ENCODE measurements around the gene OR6K2.
"Not testable (repeated sequence)": the region's sequence is repeated elsewhere in the genome, so short reads cannot be mapped to it uniquely, and the experiment has no call there.

OR6K2 gene, protein sequence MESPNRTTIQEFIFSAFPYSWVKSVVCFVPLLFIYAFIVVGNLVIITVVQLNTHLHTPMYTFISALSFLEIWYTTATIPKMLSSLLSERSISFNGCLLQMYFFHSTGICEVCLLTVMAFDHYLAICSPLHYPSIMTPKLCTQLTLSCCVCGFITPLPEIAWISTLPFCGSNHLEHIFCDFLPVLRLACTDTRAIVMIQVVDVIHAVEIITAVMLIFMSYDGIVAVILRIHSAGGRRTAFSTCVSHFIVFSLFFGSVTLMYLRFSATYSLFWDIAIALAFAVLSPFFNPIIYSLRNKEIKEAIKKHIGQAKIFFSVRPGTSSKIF

DNA sequence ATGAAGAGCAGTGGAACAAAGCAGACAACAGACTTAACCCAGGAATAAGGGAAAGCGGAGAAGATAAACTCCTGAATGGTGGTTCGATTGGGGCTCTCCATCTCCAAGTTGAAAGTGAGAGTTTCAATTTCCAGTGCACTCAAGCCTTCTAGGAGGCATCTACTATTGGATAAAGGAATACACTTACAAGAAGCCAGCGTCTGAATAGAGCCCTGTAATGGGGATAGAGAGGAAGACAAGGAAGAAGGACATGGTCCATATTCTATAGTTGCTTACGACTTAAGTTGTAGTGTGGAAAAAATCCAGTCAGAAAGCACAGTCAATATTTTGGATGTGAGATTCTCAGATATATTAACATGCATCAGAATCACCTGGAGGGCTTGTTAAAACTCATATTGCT, at the start of gene OR6K2:
TSS of gene OR6K2 (minus strand) at position 101 of the 400 bp plus-strand sequence. CDS start at position 101, 0 bp downstream.
- DNase-seq (ENCODE audit: low spot score): no peak

DNA sequence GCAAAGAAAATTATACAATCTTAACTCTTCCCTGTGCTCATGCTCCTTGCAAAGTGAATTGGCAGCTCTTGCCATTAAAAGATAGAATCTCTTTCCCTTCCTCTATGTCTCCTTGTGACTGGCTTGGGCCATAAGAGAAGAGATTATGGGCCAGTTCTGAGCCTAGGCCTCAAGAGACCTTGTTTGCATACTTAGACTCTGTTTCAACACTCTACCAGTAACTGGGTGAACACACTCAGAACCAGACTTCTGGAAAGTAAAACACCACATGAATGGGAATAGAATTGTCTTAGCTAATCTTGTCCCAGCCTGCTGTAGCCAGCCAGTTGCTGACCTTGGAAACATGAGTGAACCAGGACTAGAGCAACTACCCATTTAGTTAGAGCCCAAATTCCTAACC, 35.4 kb upstream of the OR6K2 start:
- no peak for DNase-seq (ENCODE audit: low spot score)

DNA sequence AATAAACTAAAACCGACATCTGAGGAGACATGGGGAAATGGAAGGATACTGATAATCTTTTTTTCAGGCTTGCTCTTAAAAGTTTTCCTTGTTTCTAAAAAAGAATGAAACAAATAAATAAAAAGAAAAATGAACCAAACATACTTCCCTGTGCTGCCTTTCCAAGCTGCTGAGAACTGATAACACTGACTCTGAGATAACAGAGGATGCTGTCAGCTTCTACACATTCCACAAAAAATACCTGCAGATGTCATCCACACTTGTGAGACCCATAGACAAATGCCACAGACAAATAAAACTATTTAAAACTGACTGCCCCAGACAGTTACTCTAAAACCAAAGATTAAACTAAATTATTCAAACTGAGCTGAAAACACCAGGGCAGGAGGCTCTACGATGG, 32.1 kb upstream of the OR6K2 start:
- no peak for DNase-seq (ENCODE audit: low spot score)

DNA sequence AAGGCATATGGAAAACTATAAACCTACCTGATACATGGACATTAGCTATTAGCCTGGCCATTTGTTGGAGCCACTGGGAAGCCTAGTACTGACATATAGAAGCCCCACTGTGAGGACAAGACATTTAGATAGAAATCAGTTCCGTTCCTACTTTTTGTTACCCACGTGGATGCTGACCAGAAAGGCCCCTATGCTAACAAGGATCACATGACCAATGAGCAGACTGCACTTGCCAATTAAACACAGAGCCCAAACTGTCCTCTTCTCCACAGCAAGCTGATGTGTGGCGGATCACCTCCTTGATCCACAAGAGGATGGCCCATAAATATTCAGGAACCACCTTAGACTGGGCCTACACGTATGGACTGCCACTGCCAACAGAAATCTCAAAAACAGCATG, 31.3 kb upstream of the OR6K2 start:
- DNase-seq (ENCODE audit: low spot score): no peak

DNA sequence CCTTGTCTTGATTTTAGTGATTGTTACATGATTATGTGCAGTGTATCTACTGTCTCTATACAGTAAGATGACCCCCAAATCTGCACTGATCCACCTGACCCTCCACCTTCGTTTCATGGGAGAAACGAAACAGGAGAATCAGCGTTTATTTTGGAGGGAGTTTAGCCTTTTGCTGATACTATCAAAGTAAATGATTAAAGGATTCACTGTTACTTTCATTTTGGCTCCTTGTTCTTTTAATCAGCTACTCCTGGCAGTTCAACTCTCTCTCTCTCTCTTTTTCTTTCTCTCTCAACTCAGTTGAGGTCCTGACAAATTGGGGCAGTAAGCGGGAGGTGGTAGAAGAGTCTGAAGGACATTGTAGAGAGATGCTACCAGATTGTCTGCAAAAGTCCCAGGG, 30.0 kb upstream of the OR6K2 start:
- DNase-seq (ENCODE audit: low spot score): no peak

DNA sequence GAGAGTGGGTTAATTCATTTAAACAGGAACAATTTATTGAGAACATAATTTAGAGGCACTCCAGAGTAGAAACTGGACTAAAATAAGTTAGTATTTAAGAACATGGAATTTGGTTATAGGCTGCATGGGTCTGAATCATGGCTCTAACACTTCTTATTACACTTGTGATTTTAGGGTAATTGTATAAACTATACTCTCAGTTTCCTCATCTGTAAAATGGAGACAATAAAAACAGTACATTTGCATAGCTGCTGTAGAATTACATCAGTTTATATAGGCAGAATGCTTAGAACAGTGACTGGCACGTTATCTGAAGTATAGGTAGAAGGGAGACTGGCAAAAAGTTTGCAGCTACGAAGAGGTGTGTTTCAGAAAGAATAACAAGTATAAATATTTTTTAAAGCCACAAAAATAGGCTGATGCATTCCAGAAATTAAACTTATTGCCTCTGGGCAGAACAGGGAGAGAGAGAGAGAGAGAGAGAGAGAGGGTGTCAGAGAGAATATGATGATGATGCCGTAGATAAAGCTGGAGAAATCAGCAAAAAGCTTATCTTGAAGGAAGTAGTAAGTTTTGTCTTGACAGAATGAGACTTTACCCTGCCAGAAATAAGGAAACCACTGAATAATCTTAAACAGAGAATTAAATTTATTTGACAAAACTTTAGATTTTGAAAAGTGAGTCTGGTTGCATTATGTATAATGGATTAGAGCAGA, 28.2 kb upstream of the OR6K2 start:
- no peak for DNase-seq (ENCODE audit: low spot score)

DNA sequence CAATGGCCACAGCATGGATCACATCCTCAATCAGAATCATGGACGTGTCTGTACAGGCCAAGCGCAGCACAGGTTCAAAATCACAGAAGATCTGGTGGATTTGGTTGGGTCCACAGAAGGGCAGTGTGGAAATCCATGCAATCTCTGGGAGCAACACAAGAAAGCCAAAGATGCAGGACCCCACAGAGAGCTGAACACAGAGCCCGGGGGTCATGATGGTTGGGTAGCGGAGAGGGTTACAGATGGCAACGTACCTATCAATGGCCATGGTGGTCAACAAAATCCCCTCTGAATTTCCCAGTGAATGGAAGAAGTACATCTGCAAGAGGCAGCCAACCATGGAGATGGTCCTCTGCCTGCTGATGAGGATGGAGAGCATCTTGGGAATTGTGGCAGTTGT, 24.0 kb upstream of the OR6K2 start:
- DNase-seq (ENCODE audit: low spot score): no peak

DNA sequence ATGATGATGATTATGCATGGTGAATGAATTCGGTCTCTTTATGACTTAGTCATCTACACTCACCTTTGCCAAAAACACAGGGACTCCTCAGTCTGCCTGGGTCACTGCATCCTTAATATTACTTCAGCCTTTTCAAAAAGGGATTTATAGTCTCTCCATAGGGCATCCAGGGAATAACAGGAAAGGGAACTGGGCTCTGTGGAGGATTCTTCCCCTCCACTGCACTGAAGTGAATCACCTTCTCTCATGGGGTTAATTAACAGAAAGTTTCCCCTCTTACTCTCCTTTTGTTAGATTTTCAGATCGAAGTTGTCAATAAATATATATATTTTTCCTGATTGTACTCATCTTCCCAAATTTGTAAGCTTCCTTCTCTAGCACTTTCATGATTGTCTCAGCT, 20.2 kb upstream of the OR6K2 start, which contains the start of gene OR6K3:
TSS of gene OR6K3 (minus strand) at position 101 of the 400 bp plus-strand sequence. CDS start 2,605 bp downstream, outside the sequence.
- no peak for DNase-seq (ENCODE audit: low spot score)

DNA sequence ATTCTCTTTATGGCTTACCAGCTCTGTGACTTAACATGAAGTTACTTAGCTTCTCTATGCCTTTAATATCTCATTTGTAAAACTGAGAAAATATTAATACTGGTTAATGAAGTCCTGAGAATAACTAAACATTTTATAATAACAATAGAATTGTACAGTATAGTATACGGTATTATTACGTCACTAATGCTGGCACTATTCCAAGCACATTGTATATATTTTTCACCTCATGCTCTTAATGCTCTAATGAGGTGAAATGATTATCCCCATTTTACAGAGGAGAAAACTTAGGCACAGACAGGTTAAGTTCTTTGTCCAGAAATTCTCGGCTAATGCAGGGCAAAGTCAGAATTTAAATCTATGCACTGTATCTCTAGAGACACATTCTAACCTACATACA, 19.2 kb upstream of the OR6K2 start:
- no peak for DNase-seq (ENCODE audit: low spot score)

DNA sequence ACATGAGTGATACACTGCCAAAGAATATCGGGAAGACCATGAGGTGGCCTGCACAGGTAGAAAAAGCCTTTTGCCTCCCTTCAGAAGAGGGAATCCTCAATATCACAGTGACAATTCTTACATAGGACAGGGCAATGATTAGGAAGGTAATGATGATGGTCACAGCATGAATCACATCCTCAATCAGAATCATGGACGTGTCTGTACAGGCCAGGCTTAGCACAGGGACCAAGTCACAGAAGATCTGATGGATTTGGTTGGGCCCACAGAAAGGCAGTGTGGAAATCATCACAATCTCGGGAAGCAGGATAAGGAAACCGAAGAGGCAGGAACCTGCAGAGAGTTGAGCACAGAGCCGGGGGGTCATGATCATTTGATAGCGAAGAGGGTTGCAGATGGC, 16.9 kb upstream of the OR6K2 start:
- no peak for DNase-seq (ENCODE audit: low spot score)

DNA sequence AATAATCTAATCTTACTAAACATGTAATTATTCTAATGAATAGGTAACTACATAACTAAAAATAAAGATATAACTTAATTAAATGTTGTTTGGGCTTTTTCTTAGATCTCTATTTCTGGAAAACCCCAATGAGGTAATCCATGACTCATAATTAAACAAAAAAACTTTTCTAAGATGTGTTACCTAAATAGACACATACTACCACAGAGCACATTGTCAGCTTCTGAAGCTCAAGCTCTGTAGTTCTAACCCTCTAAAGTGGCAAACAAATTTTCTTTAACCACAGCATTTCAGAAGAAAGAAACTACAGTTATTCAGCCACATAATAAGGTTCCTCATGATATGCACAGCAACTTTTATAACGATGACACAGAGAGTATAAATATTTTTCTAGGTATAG, 15.9 kb upstream of the OR6K2 start:
- peak; percentile 42 for DNase-seq (ENCODE audit: low spot score)

DNA sequence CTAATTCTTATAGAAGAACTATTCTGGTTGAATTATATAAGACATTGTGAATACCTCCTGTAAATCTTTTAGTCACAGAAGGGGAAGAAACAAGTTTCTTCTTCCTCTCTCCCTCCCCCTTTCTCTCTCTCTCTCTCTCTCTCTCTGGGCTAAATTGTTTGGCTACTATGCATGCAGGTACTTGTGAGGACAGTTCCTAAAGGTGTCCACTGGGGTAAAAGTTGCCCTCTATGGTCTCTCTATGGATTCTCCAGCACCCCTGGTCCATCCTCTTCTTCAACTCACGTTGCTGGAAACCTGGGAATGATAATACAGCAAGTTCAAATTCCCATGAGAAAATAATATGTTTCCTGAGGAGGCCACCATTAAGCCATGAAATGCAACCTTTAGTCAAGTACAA, 14.3 kb upstream of the OR6K2 start:
- no peak for DNase-seq (ENCODE audit: low spot score)

DNA sequence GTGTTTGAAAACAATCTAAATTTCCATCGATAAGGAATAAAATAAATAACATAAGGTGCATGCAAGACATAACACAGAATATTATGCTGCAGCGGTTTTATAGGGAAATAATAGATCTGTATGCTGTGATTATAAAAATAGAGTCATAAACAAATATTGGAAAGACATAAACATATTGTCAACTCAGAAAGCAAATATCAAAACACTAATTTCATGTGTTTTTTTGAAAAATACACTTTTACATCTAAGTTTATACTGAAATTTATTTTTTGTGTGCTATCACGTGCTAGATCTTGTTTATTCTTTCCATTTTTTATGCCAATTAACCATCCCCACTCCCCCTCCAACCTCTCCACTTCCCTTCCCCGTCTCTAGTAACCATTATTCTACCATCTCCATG, 10.6 kb upstream of the OR6K2 start:
- DNase-seq (ENCODE audit: low spot score): no peak

DNA sequence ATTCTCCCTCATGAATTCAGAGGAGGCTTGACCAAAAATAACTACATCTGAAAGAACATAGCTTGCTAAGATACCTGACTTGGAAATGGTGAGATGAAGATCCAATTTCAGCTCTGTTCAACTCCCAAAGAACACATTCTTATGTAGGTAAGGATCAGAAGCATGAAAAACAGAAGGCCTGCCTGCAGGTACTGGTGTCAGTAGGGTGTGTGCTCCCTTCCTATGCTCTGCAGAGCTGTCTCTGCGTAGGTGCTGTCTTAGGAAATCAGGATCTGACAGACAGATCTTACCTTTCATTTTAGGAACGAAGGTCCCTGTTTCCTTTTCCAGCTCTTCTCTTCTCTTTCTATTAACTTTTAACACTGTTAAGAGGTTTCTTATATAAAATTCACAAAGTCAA, 5.6 kb upstream of the OR6K2 start:
- DNase-seq (ENCODE audit: low spot score): no peak

DNA sequence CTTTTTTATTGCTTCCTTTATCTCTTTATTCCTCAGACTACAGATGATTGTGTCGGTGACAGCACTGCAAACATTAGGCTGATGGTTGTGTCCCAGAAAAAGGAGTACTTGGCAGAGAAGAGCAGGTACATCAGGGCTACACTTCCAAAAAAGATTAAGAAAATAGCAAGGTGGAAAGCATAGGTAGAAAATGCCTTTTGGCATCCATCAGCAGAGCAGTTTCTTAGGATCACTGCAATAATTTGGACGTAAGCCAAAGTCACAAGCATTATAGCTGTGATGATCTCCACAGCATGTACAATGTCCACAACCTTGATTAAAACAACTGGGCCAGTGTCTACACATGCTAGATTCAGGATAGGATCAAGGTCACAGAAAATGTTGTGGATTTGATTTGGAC, 5.9 kb downstream of the OR6K2 start:
- no peak for DNase-seq (ENCODE audit: low spot score)

DNA sequence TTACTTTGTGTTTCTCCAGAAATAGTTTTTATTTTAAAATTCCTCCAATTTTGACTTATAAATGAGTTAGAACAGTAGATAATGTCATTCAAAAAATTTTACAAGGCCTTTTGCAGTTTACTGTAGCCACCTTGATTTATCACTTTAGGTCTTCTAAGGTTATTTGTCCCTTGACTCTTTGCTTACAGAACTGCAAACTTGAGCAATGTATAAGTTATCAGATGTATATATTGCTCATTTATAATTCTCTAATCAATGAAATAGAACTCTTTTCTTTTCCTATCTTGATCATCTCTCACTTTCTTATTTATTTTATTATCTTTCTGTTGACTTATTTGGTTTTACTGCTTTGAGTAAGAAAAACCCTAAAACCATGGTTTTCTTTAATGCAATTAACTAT, 8.1 kb downstream of the OR6K2 start:
- DNase-seq (ENCODE audit: low spot score): no peak

DNA sequence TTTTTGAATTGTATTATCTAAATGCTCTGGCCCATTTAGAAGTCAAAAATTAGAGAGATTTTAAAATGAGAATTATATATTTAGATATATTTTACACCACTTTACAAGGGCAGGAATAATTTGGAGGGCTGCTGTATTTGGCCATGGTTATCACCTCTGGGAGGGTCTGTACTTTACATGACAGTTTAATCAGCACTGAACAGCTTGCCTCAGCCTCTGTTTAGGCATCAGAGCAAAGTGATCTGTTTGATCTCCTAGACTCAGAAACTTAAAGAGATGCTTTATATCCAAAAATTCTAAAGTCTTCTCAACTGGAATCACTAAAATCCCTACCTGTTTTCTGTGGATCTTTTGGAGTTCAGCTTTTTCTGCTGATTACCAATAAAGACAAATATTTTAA, 8.5 kb downstream of the OR6K2 start:
- no peak for DNase-seq (ENCODE audit: low spot score)

DNA sequence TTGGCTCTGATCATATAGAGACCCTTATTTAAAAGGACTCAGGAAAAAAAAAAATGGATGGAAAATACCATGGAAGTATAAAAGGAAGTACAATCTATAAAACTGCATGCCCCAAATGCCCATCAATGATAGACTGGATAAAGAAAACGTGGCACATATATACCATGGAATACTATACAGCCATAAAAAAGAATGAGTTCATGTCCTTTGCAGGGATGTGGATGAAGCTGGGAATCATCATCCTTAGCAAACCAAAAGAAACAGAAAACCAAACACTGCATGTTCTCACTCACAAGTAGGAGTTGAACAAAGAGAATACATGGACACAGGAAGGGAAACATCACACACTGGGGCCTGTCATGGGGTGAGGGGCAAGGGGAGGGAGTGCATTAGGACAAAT, 9.3 kb downstream of the OR6K2 start:
- not testable (repeated sequence) for DNase-seq (ENCODE audit: low spot score)

DNA sequence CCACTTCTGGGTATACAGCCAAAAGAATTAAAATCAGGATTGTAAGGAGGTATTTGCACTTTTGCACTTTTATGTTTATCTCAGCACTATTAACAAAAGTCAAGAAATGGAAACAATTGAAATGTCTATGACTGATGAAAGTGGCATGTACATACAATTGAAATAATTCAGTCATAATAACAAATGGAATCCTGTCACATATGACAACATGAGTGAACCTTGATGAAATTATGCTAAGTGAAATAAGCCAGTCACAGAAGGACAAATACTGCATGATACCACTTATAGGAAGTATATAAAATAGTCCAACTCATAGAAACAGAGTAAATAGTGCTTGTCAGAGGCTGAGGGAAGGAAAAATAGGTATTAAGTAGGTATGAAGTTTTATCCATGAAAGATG, 10.6 kb downstream of the OR6K2 start:
- no peak for DNase-seq (ENCODE audit: low spot score)

DNA sequence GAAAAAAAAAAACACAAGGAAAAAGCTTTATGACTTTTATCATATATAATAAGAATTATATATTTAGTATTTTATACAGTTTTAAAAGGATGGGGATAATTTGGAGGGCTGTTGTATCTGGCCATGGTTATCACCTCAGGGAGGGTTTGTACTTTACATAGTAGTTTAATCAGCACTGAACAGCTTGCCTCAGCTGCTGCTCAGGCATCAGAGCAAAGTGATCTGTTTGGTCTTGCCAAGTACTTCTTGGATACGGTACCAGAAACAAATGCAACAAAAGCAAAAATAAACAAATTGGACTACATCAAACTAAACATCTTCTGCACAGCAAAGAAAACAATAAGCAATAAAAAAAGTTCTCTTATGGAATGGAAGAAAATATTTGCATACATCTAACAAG, 11.3 kb downstream of the OR6K2 start:
- no peak for DNase-seq (ENCODE audit: low spot score)

DNA sequence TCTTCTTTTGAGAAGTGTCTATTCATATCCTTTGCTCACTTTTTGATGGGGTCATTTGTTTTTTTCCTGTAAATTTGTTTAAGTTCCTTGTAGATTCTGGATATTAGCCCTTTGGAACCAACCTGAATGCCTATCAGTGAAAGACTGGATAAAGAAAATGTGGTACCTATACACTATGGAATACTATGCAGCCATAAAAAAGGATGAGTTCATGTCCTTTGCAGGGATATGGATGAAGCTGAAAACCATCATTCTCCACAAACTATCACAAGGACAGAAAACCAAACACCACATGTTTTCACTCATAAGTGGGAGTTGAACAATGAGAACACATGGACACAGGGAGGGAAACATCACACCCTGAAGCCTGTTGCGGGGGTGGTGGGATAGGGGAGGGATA, 12.1 kb downstream of the OR6K2 start:
- not testable (repeated sequence) for DNase-seq (ENCODE audit: low spot score)

DNA sequence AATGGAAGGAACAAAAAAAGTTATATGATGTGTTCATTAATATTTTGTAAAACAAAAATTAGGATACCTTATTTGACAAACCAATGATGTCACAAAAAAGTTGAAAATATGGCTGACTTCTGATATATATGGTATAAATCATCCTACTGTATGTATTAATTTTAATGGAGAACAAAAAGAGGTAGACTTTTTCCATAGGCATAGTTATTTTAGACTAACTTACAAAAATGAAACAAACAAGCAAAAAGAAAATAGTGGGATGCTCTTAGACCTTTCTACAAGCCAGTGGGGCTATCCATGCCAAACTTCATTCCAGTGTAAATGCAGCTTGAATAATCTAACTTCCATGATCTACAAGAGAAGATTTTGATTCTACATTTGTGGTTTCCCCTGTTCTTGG, 13.4 kb downstream of the OR6K2 start:
- DNase-seq (ENCODE audit: low spot score): no peak

DNA sequence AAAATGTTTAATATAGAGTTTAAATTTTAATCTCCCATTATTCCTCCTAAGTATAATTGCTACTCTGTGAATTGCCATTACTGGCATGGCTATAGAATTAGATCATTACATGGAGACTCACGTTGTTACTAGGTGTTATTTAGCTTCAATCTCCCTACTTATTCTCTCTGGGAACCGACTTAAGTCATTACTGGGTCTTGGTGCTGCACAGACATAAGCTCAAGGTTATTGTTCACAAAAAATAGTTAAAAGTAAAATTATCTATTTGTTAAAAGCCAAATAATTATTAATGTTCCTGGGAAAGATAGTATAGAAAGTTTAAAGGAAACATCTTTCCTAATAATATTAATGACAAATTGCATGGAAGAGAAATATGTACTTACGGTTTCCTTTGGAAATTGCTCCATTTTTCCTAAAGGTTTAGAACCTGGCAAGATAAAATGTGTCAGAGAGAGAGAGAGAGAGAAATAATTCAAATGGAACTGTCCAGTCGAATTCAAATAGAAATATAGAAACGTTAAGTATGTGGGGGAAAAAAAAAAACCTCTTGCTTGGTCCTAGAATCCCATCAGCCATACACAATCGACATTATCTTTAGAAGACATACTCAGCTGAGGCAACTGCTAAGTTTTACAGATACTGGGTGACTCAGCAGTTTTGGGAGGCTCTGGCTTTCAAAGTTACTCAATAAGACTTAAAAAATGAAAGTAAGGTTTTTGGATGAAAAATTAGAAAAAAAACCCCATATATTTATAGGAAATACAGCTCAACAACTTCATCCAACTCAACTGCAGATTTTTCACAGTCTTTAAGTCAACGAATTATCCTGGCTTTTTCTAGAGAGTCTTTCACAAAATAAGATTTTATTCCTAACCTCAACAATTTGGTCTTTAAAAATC, 14.1 kb downstream of the OR6K2 start, which contains the start of gene SPTA1:
TSS of gene SPTA1 (minus strand) at position 605 of the 899 bp plus-strand sequence. CDS start at position 407, 198 bp downstream.
- no peak for DNase-seq (ENCODE audit: low spot score)
